Activated T-cell treated with anti-CD3 and anti-CD28 coated beads for 1 hour (primary cell): ENCODE data around the gene PXDN.
"Not testable (repeated sequence)": the region's sequence is repeated elsewhere in the genome, so short reads cannot be mapped to it uniquely, and the experiment has no call there.

ENCODE experiments used
- DNase-seq: peaks from one replicate; pipeline ENCODE4 v3.0.0-alpha.2; 2020; ENCODE audit warnings: low read depth

Gene PXDN

GRCh38 chr2:1723397-1724042 is 20.8 kb downstream of the PXDN start:
- no peak for DNase-seq

GRCh38 chr2:1722692-1723091 is 21.6 kb downstream of the PXDN start:
- DNase-seq: no peak

GRCh38 chr2:1721706-1722646 is 22.3 kb downstream of the PXDN start:
- DNase-seq: no peak

GRCh38 chr2:1718339-1719220 is 25.7 kb downstream of the PXDN start:
- DNase-seq: no peak

GRCh38 chr2:1717113-1717512 is 27.2 kb downstream of the PXDN start:
- DNase-seq: no peak

GRCh38 chr2:1716441-1716840 is 27.9 kb downstream of the PXDN start:
- DNase-seq: no peak

GRCh38 chr2:1716014-1716305 is 28.4 kb downstream of the PXDN start:
- DNase-seq: not testable (repeated sequence)

- no peak for DNase-seq
Measured at GRCh38 chr2:1715184-1716013, 28.9 kb downstream of the PXDN start.

GRCh38 chr2:1714291-1715064 is 29.8 kb downstream of the PXDN start:
- no peak for DNase-seq

- no peak for DNase-seq
Measured at GRCh38 chr2:1713839-1714236, 30.5 kb downstream of the PXDN start.

GRCh38 chr2:1713142-1713838 is 31.0 kb downstream of the PXDN start:
- no peak for DNase-seq

- DNase-seq: no peak
Measured at GRCh38 chr2:1709946-1710560, 34.3 kb downstream of the PXDN start.

- DNase-seq: no peak
Measured at GRCh38 chr2:1709335-1709605, 35.0 kb downstream of the PXDN start.

GRCh38 chr2:1708476-1709334 is 35.6 kb downstream of the PXDN start:
- DNase-seq: no peak

GRCh38 chr2:1707771-1708418 is 36.4 kb downstream of the PXDN start:
- DNase-seq: no peak

- not testable (repeated sequence) for DNase-seq
Measured at GRCh38 chr2:1706089-1706841, 38.0 kb downstream of the PXDN start.

GRCh38 chr2:1705557-1706076 is 38.7 kb downstream of the PXDN start:
- DNase-seq: no peak
